HG03097 (cell line): ENCODE measurements around the gene SEC14L1.
A peak's percentile ranks its signal among the peaks of the same experiment; 100 is the strongest.

ENCODE experiments used
- ATAC-seq: cut with Tn5 transposase; IDR thresholded peaks from one replicate; pipeline ENCODE4 v1.9.1; 2021; ENCODE audit not compliant: unreplicated experiment, low FRiP score

Gene SEC14L1

DNA sequence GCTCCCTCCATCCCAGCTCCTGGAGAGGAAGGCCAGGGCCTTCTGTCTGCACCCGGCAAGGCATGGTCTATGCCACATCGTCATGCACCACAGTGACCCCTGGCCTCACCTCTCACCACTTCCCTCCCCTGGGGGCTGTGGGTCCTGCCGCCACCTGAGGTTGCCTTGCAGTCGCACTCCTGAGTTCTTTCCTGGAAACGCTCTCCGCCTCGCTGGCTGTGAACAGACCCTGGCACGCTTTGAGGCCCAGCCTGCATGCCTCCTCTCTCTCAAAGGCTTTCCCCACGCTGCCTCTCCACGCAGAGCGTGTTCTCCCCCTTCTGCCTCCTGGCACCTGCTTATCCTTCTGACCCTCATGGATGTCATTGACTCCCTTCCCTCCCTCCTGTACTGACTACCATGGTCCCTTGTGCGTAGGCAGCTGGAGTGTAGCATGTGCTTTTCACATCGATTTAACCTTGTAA, 45.4 kb downstream of the SEC14L1 start:
- ATAC-seq: no peak

DNA sequence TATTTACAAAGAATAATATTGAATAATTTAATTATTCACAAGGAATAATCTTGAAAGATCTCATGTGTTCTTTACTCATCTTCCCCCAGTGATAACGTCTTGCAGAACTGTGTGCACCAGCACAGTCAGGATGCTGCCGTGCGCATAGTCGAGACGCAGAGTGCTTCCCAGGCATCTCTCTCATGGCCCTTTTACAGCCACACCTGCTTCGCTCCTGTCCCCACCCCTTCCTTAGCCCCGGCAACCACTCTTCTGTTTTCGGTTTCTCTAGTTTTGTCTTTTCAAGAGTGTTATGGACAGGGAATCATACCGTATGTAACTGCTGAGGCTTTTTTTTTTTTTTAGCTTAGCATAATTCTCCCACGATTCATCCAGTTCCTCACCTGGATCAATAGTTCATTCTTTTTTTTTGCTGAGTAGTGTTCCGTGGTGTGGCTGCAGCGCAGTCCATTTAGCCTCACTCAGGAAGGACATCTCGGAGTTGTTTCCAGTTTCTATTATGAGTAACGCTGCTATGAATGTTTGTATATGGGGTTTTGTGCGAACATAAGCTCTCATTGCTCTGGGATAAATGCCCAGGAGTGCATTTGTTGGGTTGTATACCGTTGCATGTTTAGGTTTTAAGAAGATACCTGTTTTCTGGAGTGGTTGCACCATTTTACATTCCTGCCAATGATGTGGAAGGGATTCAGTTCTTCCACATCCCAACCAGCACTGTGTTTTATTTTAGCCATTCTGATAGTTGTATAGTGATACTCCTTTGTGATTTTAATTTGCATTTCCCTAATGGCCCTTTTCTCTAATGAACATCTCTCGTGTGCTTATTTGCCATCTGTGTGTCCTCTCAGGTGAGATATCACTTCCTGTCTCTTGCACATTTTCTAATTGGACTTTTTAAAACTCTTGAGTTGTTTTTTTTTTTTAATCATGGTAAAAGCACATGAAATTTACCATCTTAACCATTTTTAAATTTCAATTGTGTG, 47.6 kb downstream of the SEC14L1 start:
- ATAC-seq: no peak

DNA sequence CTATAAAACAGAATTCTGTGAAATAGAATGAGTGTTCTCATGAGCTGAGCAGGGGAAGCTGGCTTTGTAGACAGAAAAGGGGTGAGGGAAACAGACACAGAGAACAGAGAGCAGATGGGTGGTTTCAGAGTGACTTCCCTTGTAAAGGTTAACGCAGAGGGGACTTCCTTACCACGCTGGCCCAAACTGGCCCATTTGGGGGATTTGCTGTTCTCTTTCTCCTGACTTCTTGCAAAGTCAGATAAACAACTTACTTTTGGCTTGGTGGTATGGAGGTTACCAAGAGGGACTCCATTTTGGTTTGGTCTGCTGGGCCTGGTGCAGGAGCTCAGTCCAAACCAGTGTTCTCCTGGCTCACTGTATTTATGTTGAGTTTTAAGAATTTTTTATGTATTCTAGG, 48.4 kb downstream of the SEC14L1 start:
- peak; percentile 47 for ATAC-seq

DNA sequence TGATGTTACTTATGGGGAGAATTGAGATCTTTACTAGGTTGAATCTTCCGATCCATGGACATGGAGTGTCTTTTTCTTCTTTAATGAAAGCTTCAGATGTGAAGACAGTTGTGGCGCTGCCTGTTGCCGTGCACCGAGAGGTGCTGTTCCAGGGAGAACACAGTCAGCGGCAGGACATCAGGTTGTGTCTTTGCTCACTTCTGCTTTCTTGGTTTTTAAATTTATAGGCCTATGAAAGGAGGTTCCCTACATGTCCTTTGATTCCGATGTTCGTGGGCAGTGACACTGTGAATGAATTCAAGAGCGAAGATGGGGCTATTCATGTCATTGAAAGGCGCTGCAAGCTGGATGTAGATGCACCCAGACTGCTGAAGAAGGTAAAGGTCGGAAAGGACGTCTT, 49.8 kb downstream of the SEC14L1 start:
- ATAC-seq: no peak

DNA sequence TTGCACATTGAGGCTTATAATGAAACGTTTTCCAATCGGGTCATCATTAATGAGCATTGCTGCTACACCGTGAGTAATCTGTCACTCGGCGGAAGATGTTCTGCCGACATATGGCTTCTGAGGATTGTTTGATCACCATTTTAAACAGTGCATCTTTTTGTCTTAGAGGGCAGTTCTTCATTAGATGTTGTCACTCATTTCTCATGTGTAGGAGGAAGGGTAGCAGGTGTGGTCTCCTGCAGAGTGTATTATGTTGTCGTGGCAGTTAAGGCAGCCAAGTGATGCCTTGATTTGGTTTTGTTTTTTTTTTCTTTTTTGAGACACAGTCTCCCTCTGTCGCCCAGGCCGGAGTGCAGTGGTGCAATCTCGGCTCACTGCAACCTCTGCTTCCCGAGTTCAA, 50.5 kb downstream of the SEC14L1 start:
- ATAC-seq: no peak

DNA sequence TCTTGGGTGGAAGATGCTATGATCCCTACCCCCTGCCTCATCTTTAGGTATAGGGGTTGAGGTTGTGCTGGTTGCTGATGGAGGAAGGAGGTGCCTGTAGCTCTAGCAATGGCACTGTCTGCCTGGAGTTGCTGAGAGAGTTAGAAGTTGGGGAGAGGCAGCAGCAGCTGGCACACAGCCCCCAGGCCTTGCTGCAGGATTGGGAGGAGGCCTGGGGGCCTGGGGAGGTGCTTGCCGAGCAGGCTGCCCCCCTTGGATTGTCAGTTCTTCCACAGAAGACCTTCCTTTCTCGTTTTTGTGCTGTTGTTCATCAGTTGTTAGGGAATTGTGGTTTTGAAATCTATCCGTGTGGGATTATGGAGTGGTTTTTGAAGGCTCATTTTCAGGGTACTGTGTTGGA, 52.9 kb downstream of the SEC14L1 start:
- no peak for ATAC-seq

DNA sequence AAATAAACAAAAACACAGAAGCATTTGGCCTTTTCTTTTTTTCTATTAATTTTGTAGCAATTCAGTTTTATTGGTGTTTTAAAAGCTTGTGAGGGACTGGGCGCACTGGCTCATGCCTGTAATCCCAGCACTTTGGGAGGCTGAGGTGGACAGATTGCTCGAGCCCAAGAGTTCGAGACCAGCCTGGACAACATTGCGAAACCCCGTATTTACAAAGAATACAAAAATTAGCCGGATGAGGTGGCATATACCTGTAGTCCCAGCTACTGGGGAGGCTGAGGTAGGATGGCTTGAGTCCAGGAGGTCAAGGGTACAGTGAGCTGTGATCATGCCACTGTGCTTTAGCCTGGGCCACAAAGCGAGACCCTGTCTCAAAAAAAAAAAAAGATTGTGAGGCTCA, 53.4 kb downstream of the SEC14L1 start:
- no peak for ATAC-seq

DNA sequence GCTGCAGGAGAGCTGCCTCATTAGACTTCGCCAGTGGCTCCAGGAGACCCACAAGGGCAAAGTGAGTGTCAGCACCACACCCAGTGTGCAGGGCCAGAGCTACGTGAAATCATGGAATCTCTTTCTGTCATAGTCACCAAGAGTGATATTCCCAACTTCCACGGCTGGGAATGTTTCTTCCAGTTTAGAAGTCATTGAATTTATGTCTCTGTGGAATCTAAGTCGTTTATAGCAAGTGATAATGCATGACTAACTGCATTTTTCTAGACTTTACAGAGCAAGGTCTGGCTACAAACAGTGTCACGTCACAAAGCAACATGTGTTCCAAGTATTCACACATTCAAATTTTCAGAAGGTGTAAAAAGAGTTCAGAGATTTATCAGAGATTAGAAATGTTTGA, 55.5 kb downstream of the SEC14L1 start:
- ATAC-seq: no peak

DNA sequence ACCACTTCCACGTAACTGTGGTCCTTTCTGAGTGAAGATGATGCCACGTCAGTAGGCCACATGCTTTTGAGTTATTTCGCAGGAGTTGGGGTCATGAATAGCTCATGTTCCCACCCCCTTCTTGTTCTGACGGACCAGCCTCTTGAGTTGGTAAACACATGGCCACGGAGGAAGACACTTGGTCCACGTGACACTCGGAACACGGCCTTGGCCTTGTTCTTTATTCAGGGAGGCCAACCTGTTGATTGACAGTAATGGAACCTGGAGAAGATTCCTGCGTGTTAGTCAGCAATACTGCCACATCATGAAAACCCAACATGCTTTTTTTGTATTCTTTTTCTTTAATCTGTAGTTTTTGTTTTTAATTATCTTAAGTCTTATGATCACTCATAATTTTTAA, 56.3 kb downstream of the SEC14L1 start:
- no peak for ATAC-seq

DNA sequence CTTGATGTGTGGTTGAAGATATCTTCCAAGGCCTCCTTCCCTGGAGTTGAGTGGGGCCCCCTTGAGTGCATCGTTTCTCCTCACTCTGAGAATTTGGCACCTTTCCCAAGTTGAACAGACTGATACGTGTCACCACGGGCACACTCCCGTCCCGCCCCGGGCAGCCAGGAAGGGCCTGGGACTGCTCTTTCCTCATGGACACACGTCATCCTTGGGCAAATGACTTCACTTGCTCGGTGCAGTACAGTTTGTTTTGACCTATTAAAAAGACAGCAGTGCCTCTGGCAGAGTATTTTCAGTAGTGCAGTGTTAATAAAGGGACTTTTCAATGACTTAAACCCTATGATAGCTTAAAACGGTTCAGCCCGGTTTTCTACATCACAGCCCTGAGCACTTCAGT, 59.9 kb downstream of the SEC14L1 start:
- ATAC-seq: no peak

DNA sequence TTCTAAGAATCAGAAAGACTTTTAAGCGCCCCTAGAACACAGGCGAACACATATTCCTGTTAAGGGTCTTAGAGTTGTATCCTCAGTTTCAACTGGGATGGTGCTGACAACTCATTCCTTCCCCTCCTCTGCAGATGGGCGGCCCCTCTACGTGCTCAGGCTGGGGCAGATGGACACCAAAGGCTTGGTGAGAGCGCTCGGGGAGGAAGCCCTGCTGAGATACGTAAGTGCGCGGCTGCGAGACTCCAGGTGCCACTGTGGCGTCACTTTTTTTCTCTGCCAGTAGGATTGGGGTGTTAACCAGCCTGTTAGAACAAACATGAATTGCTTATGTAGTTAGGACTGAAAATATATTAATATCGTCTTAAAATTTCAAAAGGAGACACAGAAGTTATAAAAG, 62.7 kb downstream of the SEC14L1 start:
- no peak for ATAC-seq

DNA sequence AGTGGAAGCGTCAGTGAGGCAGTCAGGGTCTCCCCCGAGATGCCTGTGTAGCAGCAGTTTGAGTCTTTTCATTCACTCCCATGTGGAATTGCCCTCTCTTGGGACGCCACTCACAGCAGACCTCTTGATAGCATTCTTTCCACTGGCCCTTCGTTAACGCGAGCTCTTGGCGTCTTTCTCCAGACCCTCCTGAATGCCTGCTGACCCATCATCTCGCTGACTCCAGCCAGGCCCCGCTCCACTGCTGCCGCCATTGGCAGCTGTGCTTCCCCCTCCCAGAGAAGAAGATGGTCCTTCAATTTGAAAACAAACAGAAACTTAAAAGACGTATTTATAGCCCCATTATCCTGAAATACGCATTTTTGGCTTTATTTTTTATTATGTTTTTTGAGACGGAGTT, 63.1 kb downstream of the SEC14L1 start:
- ATAC-seq: no peak

DNA sequence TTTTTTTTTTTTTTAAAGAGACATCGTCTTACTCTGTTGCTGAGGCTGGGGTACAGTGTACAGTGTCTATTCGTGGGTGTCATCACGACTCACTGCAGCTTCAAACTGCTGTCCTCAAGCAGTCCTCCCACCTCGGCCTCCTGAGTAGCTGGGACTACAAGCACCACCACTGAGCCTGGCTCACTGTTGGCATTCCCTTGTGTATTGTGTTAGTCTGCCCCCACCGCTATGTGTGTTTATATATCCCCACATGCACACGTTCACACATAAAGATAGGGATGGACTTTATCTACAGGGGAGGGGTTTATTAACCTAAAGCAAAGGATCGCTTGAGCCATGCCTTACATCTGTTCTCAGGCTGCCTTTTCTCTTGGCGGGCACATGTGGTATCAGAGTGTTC, 63.8 kb downstream of the SEC14L1 start:
- ATAC-seq: no peak

DNA sequence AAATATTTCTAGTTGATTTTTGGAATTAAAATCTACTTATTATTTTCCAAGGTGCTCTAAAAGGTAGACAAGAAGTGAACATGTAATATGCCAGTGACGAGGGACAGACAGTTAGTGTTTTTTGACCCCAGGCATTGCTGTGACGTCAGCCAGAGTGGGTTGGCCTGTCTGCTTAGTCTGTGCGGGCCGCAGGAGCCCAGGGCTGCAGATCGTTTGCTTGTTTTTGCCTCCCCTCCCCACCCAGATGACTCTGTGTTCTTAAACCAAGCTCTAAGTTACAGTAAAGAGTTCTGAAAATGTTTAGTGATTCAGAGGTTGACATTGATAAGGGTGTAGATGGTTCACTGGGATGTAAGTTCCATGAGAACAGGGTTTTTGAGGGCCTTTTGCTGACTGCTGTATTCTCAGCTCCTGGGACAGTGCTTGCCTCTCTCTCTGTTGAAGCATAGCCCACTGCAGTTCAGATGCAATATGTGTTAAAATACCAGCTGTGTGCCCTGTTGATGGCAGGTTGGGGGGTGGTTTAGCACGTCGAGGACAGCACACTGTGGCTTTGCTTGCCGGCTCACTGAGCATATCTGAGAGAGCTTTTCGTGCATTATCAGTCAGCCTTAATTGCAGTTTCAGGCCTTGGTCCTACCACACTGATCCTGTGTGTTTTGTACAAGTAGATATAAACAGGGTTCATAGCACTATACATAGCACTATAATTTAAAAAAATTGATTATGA, 64.8 kb downstream of the SEC14L1 start:
- ATAC-seq: no peak

DNA sequence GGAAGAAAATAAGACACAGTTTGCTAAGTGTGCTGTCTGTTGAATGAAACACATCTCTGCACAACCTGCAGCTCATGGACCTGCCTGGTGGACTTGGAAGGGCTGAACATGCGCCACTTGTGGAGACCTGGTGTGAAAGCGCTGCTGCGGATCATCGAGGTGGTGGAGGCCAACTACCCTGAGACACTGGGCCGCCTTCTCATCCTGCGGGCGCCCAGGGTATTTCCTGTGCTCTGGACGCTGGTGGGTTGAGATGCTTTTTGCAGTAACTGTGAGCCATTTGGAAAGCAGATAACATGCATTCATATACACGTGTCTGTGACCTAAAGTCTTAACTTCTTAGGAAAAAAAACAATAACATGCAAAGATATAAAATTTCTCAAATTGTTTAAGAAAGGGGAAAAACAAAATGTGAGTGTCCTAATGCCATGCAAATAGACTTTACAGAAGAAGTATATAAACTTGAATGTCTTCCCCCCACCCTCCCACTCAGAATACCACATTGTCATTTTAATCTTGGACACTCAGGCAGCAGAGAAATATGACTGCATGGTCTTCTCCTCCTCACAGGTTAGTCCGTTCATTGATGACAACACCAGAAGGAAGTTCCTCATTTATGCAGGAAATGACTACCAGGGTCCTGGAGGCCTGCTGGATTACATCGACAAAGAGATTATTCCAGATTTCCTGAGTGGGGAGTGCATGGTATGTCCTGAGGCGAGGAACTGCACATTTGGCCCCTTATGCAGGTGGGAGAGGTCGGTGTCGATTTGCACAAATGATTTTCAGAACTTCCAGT, 65.6 kb downstream of the SEC14L1 start:
- ATAC-seq: no peak

DNA sequence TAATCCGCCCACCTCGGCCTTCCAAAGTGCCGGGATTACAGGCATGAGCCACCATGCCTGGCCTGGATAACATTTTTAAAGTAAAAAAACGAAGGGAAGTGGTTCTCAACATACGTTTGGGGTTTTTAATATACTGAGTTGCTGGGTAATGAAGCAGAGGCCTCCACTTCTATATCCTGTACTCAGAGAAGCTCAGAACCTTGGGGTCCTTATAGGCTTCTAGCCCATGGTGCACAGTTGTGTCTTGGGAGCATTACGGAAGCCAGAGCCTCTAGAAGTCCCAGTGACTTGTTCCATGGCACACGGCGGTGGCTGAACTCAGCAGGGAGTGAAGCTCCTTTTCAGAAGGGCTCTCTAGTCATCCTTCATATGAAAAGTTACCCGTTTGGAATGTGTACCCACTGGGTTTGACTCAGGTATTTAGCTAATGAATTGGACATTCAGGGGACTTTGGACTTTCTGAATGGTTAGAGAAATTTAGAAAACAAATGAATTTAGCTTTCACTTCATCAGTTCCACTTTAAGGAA, 67.0 kb downstream of the SEC14L1 start:
- ATAC-seq: no peak

DNA sequence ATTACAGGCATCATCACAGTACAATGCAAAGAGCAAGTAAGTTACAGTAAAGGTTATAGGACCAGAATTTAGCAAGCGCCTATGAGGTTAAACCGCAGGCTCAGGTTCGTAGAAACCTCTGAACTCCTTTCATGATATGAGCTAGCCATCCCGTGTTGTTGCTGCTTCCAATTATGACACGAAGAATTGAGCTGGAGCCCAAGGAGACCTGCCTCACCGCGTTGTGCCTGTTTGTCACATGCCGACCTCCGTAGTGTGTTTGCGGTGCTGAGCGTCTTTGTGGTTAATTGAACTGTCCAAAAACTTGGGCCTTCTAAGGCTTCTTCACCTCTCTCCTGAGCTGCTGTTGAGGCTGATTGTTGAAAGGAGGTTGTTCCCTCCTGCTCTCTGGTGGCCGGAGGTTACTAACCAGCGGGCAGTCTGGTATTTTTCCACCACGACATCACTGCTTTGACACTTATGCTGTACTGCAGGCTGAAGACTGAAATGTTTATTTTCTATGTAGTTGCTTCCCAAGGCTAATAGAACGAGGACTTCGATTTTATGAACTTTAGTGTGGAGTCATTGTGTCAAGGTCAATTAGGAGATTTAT, 67.5 kb downstream of the SEC14L1 start:
- no peak for ATAC-seq

DNA sequence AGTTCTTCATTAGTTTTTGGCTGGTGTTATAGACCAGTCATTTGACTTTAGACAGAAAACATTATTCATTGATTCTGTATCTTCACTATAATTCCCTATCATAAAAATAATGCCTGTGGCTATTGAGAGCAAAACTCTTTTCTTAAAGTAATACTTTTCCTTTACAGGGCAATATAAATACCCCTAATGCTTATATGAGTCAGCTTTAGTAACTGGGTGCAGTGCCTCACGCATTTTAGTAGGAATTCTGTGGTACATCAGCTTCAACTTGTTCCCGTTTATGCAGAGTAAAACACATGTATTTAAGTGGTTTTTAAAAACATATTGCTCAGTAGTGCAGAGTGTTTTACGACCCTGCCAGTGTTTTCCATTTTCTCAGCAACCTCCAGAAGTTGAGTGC, 68.1 kb downstream of the SEC14L1 start:
- ATAC-seq: no peak

DNA sequence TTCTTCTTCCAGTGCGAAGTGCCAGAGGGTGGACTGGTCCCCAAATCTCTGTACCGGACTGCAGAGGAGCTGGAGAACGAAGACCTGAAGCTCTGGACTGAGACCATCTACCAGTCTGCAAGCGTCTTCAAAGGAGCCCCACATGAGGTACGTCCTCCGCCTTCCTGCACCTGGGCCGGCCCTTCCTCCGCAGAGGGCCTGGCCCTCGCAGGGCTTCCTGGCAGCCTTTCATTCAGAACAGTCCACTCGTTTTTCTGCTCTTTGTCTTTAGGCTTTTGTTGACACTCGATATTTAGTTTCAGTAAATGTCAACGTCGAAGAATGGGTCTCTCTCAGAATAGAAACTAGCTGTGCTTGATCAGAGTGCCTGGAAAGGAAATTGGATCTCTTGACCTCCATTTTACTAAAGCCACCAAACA, 68.6 kb downstream of the SEC14L1 start:
- ATAC-seq: no peak

DNA sequence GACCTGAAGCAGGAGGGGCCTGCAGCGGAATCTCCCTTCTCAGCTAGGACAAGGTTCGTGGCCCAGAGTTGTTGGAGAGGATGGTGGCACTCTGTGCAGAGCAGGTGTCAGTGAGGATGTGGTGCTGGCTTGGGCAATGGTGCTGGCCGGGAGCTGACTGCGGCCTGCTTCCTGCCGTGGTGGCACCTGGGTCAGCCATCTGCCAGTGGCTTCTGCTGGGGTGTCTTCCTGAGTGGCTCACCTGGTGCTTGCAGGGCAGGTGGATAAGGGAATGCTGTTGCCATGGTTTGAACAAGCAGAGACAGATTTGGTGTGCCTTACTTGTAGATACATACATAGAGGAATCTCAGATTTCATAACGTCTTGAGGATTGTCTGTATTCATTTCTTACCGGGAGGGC, 69.6 kb downstream of the SEC14L1 start:
- no peak for ATAC-seq
